Raji (cell line): ENCODE measurements around the gene CDK12.

Source experiments
- POLR2A ChIP-seq: IDR thresholded peaks from 2 replicates; pipeline ENCODE4 v1.6.1; 2011; ENCODE audit warnings: low read depth, low read length, control low read depth; ENCODE audit not compliant: insufficient read depth

CDK12 gene

DNA sequence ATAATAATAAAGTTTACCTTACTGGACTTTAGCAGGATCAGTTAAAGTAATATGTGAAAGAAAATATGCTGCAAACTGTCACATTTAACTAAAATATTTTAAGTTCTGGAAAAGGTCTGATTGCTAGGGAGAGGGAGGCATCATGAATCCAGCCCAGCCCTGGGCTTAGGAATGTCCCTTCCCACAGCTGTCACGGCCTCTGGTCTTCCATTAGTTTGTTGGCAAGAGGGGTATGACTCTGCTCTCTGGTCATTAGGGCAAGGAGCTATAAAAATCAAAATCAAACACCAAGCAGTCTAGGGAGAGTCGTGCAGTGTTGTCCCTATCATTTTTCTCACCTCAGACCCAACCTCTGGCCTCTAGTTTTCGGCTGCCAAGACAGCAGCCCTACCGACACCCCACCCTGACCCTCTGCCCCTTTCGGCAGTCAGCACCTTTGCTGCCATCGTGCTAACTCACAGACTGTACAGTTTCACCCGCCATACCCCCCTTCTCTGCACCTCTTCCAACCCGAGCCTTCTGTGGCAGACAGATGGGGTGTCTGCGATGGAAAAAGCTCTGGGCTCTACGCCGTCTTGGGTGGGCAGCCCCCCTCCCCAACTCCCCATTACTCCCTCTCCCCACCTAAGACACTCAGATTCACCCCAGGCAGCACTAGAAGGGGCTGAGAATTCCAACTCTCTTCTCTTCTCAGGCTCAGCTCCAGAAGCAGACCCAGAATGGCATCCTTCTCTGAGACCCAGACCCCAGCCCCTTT lies 105.0 kb downstream of the CDK12 start:
- TF ChIP-seq POLR2A, result no peak

DNA sequence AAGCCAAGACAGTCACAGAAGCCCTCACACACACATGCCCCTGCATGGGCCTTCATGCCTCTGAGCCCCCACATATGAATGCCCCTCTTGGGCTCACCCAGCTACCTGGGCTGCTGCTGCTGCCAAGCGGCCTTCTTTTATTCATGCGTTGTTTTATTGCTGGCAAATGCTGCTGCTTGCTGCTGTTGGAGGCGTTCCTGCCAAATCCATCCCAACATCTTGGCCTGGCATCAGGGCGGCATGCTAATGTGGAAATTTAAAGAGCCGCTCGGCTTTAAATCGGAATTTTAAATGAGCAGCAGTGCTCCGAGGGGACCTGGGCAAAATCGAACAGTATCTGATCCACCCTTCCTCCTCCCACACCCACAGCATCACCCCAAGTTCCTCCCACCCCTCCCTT lies 107.4 kb downstream of the CDK12 start:
- TF ChIP-seq POLR2A, result no peak

DNA sequence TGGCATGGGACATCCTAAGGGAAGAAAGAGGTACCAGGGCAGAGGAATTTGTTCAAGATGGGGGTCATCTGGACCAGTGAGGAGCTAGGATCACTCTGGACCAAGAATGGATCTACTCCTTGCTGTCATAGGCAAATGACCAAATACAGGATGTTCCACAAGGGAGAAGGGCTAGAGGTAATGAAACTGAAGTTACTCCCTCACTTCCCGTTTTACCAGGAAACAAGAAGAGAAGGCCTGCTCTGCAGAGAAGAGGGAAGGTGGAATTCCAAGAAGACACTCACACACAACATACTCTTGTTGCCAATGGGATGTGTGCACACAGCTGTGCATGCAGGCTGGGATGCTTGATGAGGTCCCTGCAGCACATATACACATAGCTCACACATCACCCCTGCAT lies 107.8 kb downstream of the CDK12 start:
- no peak for TF ChIP-seq POLR2A

DNA sequence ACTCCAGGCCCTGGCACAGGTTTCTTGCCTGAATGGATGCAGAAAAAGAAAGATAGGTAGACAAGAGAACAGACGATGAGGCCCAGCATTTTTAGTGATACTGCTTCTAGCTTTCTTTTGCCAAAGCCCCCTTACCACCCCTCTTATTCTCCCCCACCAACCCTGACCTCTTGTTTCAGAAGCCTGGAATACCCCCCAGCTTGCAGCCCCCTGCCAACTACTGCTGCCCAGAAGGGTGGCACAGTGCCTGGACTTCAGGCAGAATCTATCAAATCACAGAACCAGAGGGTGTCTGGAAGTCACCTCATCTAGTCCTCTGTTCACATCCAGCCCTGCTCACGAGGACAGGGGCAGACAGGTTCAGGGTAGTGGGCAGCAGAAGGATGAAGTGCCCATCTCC lies 110.8 kb downstream of the CDK12 start:
- TF ChIP-seq POLR2A, result no peak

DNA sequence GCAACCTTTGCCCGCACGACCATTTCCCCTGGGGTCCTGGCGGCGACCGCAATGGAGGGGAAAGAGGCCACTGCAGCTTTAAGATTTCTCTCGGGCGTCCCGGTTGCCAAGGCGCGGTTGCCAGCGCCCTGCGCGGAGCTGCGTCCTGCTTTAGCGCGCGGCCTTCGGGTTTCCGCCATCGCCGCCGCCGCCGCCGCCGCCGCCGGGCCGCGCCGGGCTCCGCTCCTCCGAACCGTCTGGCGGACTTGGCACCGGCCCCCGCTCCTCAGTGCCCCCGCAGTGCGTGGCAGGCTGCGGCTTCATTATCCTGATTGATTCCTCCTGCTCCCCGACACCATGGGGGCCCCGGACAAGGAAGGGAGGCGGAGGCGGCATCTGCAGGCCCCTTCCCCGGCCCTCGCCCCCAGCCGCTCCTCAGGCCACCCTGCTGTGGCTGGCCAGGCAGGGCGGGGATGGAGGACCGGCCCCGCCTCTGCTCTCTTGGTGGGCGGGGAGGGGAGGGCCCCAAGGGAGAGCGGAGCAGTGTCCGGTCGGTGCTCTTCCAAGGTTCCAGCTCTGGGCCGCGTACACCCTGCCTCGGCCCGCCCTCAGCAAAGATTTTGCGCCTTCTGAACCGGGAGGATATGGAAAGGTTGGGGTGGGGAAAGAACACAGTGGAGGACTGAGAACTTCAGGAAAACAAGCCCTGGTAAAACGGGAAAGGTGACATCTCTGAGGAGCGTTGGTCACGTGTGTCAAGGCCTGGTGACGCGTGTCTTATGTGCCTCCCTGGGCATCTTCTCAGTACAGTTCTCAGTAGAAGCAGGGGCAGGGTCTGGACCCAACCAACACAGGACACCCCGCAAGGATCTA lies 112.4 kb downstream of the CDK12 start:
- TF ChIP-seq POLR2A, result no peak

DNA sequence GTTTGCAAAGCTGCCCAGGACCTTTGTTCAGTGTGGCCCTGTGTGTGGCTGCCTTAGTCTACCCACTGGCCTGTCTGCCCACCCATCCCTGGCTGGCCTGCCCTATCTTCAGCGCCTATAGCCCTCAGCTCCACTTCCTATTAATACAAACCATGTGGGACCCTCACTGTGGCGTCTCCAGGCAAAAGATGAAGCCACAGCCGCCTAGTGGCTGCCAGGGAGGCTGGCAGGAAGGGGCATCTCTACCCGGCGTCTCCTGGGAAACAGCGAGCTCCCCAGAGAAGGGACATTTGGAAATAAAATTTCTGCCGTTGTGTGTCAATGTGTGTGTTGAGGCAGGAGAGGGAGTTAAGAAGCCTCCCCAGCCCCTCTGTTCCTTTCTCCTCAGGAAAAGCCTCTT lies 114.9 kb downstream of the CDK12 start:
- no peak for TF ChIP-seq POLR2A

DNA sequence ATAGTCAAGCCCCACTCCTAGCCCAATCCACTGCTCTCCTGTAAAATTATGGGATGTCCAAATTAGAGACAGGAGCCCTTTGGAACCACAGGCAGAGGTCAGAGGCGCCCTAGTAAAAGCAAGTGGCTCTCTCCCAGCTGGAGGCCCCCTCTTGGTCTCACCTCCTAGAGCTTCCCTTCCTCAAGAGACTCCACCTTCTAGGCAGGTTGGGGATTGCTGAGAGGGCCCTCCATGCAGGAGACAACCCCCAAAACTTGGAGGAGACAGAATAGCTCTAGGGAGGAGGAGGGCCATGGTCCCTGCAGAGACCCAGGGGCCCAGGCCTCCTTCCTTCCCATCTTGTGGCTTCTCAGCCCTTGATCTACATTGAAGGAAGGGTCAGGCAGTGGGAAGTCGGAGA lies 117.0 kb downstream of the CDK12 start:
- TF ChIP-seq POLR2A, result no peak

DNA sequence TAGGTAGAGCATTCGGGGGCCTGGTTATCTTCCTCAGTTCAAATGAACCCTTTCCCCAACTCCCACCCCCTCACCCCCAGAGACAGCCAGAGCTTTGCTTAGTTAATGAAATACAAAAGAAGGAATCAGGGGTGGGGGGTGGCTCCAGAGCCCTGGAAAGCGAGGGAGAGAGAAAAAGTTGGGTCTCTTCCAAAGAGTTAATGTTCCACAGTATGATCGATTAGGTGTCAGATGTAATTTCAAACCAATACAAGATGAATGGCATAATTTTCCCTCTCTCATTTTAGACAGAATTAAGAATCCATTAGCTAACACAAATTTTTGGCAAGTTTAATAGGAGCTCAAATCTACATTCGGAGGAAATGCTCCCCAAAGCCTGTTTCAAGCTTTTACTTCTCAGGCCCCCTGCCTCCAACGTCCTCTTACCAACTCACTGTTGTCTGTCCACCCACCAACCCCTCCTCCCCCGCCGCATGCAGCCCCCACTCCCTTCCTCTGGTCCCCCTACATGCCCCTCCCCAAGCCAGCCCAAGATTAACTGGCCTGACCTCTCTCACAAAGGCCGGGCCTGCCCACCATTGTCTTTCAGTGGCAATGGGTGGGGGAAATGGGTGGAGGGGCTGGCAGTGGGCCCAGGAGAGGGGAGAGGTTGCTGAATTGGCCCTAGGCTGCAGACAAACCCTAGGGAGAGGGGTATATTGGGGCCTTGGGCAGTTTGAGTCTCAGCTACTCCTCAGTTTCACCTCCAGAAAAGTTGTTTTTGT lies 118.2 kb downstream of the CDK12 start:
- TF ChIP-seq POLR2A, result no peak

DNA sequence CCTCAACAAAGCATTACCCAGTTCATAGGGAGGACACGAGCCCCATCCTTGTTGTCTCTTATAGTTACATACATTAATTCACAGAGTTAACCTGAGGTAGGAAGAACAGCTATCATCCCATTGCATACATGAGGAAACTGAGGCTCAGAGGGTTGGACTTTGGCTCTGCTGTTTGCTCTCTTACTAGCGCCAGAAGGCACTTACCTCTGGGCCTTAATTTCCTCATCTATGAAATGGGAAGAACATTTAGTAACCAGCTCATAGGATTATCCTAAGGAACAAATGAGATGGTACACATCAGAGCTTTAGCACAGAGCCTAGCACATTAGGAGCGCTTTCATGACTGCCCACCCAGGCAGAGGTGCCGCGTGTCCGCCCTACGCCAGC lies 118.8 kb downstream of the CDK12 start:
- no peak for TF ChIP-seq POLR2A

DNA sequence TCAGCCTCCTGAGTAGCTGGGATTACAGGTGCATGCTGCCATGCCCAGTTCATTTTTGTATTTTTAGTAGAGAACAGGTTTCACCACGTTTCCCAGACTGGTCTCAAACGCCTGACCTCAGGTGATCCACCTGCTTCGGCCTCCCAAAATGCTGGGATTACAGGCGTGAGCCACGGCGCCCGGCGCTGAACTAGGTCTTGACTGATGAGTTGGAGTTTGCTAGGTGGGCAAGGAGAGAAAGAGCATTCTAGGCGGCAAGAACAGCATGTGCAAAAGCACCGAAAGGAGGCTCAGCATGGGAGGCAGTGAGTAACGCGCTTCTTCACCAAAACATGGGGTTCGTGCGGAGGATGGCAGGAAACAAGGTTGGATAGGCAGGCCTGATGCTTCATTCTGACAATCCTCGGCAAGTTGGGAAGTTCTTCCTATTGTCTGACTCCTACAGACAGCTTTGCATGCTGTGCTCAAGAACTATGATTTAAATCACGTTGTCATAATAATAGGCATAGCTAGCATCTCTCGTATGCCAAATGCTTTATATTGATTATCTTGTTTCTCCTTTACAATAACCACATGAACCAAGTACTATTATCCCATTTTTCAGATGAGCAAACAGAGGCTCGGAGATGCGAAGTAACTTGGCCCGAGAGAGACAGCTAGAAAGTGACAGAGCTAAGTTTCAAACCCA lies 119.9 kb downstream of the CDK12 start:
- TF ChIP-seq POLR2A, result no peak

DNA sequence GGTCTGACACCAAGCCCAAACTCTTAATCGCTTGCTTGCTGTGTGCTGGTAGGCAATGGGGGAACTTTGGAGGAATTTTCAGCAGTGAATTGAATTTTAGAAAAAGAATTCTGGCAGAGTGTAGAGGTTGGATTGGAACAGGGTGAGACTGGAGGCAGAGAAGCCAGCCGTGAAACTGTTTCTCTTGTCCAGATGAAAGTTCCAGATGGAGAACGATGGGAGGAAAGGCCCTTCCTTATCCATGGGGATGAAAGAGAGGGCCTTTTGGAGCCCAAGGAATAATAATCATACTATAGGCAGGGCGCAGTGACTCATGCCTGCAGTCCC lies 120.4 kb downstream of the CDK12 start:
- TF ChIP-seq POLR2A, result no peak

DNA sequence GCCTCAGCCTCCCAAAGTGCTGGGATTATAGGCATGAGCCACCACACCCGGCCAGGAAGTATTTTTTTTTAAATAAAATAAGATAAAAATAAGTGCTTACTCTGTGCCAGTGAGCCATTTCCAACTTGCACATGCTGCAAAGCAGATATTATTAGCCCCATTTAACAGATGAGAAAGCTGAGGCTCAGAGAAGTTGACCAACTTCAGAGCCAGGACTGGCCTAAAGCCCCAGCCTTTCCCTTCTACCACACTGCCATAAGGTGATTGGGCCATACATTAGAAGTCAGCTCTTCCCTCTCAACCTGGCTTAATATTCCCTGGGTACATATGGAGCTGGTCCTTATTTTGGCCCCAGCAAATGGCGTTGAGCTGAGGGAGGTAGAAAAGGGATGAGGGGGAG lies 121.4 kb downstream of the CDK12 start:
- TF ChIP-seq POLR2A, result no peak
